HepG2 (cell line): ENCODE measurements around the gene PPP2R2C.

Experiments
- CBX2 ChIP-seq, 2 experiments: fragments of 200-600 bp in 1 of 2; sonication (generic); formaldehyde crosslinking in 1 of 2; IDR thresholded peaks; 2 replicates each; pipeline versions ENCODE4 v1.7.0 to v1.8.1; 2018 to 2022; ENCODE audit warnings: low read depth in 2 of 2, low read length in 1 of 2, mild to moderate bottlenecking in 1 of 2, missing genetic modification reagents in 1 of 2
- EP300 ChIP-seq, 3 experiments: sonication (generic) in 1 of 3; formaldehyde crosslinking in 1 of 3; IDR thresholded peaks; 2 replicates each; pipeline versions ENCODE4 v1.5.1 to v1.6.1; 2011 to 2020; ENCODE audit warnings: low read depth in 2 of 3, low read length in 2 of 3, borderline replicate concordance in 1 of 3, improper control_type of control experiment in 1 of 3, mild to moderate bottlenecking in 1 of 3, missing genetic modification reagents in 1 of 3, moderate library complexity in 1 of 3
- JUN ChIP-seq: sonication (generic); formaldehyde crosslinking; IDR thresholded peaks from 2 replicates; pipeline ENCODE4 v1.4.0; 2020; ENCODE audit warnings: mild to moderate bottlenecking, missing genetic modification reagents
- MTA3 ChIP-seq: sonication (generic); formaldehyde crosslinking; IDR thresholded peaks from 2 replicates; pipeline ENCODE4 v1.4.0; 2020; ENCODE audit warnings: missing genetic modification reagents
- POLR2A ChIP-seq, 2 experiments: IDR thresholded peaks; 2 replicates each; pipeline ENCODE4 v1.6.1; 2011; ENCODE audit warnings: low read depth in 2 of 2, low read length in 2 of 2, mild to moderate bottlenecking in 1 of 2, moderate library complexity in 1 of 2; ENCODE audit not compliant: insufficient read depth in 1 of 2
- PTBP1 ChIP-seq: fragments of 200-400 bp; formaldehyde crosslinking; IDR thresholded peaks from 2 replicates; pipeline ENCODE4 v1.6.1; 2018; ENCODE audit warnings: low read length, low read depth; ENCODE audit not compliant: poor library complexity, severe bottlenecking
- RBM22 ChIP-seq: fragments of 200-400 bp; formaldehyde crosslinking; optimal IDR thresholded peaks from 2 replicates; pipeline ENCODE3; 2017; ENCODE audit warnings: mild to moderate bottlenecking, low read length, moderate library complexity
- SNRNP70 ChIP-seq: fragments of 200-400 bp; formaldehyde crosslinking; IDR thresholded peaks from 2 replicates; pipeline ENCODE4 v1.6.1; 2017; ENCODE audit warnings: mild to moderate bottlenecking, low read depth, low read length, moderate library complexity
- TEAD3 ChIP-seq: optimal IDR thresholded peaks from 2 replicates; pipeline ENCODE3; 2016; ENCODE audit warnings: borderline replicate concordance
- ZNF263 ChIP-seq: sonication (generic); formaldehyde crosslinking; IDR thresholded peaks from 2 replicates; pipeline ENCODE4 v1.4.0; 2020; ENCODE audit warnings: missing genetic modification reagents
- ZNF556 ChIP-seq: sonication (generic); formaldehyde crosslinking; IDR thresholded peaks from 2 replicates; pipeline ENCODE4 v1.4.0; 2020; ENCODE audit warnings: mild to moderate bottlenecking, missing genetic modification reagents, borderline replicate concordance
- ZSCAN30 ChIP-seq: sonication (generic); formaldehyde crosslinking; IDR thresholded peaks from 2 replicates; pipeline ENCODE4 v1.5.0; 2020; ENCODE audit warnings: mild to moderate bottlenecking, missing genetic modification reagents
- TF ChIP-seq, protein P1 (sequence below): sonication (generic); formaldehyde crosslinking; conservative IDR thresholded peaks from 2 replicates; pipeline ENCODE4 v1.4.0; 2020; ENCODE audit warnings: missing genetic modification reagents
- TF ChIP-seq, protein P2 (sequence below): sonication (generic); formaldehyde crosslinking; IDR thresholded peaks from 2 replicates; pipeline ENCODE4 v1.4.0; 2020; ENCODE audit warnings: missing genetic modification reagents

DNA sequence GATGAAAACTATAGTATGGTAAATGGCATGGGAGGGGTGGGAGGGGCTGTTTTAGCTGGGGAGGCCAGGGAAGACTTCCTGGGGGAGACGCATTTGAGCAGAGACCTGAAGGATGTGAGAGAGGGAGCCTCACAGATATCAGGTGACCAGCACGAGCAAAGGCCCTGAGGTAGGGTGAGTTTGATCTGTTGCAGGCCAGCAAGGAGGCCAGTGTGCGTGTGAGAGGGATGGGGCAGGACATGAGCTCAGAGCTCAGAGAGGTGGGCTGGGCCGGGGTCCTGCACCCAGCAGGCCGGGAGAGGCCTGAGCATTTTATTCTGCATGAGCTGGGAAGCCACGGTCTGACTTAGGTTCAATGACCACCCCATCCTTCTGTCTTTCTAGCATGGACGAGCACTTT is 80.0 kb downstream of the PPP2R2C start:
- TF ChIP-seq, protein P1, sequence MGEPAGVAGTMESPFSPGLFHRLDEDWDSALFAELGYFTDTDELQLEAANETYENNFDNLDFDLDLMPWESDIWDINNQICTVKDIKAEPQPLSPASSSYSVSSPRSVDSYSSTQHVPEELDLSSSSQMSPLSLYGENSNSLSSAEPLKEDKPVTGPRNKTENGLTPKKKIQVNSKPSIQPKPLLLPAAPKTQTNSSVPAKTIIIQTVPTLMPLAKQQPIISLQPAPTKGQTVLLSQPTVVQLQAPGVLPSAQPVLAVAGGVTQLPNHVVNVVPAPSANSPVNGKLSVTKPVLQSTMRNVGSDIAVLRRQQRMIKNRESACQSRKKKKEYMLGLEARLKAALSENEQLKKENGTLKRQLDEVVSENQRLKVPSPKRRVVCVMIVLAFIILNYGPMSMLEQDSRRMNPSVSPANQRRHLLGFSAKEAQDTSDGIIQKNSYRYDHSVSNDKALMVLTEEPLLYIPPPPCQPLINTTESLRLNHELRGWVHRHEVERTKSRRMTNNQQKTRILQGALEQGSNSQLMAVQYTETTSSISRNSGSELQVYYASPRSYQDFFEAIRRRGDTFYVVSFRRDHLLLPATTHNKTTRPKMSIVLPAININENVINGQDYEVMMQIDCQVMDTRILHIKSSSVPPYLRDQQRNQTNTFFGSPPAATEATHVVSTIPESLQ: no peak
- TF ChIP-seq POLR2A (IDR thresholded peaks at IDR 0.05; ENCODE audit: insufficient read depth in 1 of 2, low read depth in 2 of 2, low read length in 2 of 2): no peak
- no peak for TF ChIP-seq ZNF556 (CRISPR knock-in tag)
- TF ChIP-seq SNRNP70: no peak
- no peak for TF ChIP-seq ZSCAN30 (CRISPR knock-in tag)
- no peak for TF ChIP-seq JUN (CRISPR knock-in tag)
- no peak for TF ChIP-seq RBM22
- TF ChIP-seq MTA3 (CRISPR knock-in tag): no peak
- TF ChIP-seq ZNF263: no peak
- no peak for TF ChIP-seq PTBP1
- TF ChIP-seq TEAD3 (CRISPR knock-in tag): no peak
- TF ChIP-seq, protein P2, sequence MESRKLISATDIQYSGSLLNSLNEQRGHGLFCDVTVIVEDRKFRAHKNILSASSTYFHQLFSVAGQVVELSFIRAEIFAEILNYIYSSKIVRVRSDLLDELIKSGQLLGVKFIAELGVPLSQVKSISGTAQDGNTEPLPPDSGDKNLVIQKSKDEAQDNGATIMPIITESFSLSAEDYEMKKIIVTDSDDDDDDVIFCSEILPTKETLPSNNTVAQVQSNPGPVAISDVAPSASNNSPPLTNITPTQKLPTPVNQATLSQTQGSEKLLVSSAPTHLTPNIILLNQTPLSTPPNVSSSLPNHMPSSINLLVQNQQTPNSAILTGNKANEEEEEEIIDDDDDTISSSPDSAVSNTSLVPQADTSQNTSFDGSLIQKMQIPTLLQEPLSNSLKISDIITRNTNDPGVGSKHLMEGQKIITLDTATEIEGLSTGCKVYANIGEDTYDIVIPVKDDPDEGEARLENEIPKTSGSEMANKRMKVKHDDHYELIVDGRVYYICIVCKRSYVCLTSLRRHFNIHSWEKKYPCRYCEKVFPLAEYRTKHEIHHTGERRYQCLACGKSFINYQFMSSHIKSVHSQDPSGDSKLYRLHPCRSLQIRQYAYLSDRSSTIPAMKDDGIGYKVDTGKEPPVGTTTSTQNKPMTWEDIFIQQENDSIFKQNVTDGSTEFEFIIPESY: no peak
- TF ChIP-seq EP300 (IDR thresholded peaks at IDR 0.05; ENCODE audit: low read depth in 2 of 2, low read length in 2 of 2): no peak
- TF ChIP-seq EP300 (CRISPR knock-in tag; IDR thresholded peaks at IDR 0.05; ENCODE audit: borderline replicate concordance): no peak
- no peak for TF ChIP-seq CBX2 (IDR thresholded peaks at IDR 0.05; ENCODE audit: low read depth, low read length)
- no peak for TF ChIP-seq CBX2 (CRISPR knock-in tag; IDR thresholded peaks at IDR 0.05; ENCODE audit: low read depth)
